ENCODE results near the gene ZNF536. TPM values are rescaled to one million over a fixed set of nuclear protein-coding genes. Genes with fewer than 3 reads are reported as not detected.

ZNF536 gene
- total and polyA plus RNA-seq, 2 donors (not counting 1 experiment from before 2014, with no cell fraction given) = not detected

DNA sequence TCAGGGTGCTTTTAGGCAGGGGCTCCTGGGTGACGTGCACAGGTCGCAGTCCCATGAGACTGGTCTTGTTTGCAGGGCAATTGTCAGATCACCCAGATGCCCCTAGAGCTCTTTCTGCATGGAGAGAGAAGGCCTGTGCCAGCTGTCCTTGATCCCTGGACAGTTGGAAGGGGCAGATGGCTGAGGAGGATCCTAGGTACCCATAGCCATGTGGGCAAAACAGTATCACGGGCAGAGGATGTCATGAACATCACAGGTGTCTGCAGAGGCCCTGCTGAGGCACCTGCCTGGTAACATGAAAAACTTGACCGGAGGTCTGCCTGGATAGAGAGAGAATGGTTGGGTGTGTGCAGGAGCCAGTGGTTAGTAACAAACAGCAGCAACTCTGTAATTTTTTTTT, 99.3 kb downstream of the ZNF536 start:
- 88% methylated on average over 4 of the region's 4 CpGs for WGBS (ENCODE audit: insufficient coverage)
- CTCF ChIA-PET = no interaction called here
- H3K36me3 ChIP-seq (replicated peaks in 1 of 2; ENCODE audit: control extremely low read depth in 1 of 2, control insufficient read depth in 1 of 2, extremely low read depth in 1 of 2, insufficient read depth in 2 of 2, low read length in 1 of 2) = no peaks in the 10 kb centered on the region
- TF ChIP-seq, protein P1, sequence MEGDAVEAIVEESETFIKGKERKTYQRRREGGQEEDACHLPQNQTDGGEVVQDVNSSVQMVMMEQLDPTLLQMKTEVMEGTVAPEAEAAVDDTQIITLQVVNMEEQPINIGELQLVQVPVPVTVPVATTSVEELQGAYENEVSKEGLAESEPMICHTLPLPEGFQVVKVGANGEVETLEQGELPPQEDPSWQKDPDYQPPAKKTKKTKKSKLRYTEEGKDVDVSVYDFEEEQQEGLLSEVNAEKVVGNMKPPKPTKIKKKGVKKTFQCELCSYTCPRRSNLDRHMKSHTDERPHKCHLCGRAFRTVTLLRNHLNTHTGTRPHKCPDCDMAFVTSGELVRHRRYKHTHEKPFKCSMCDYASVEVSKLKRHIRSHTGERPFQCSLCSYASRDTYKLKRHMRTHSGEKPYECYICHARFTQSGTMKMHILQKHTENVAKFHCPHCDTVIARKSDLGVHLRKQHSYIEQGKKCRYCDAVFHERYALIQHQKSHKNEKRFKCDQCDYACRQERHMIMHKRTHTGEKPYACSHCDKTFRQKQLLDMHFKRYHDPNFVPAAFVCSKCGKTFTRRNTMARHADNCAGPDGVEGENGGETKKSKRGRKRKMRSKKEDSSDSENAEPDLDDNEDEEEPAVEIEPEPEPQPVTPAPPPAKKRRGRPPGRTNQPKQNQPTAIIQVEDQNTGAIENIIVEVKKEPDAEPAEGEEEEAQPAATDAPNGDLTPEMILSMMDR (IDR thresholded peaks at IDR 0.05) = no peak
- TF ChIP-seq EZH2 (IDR thresholded peaks at IDR 0.05; ENCODE audit: borderline replicate concordance, insufficient read depth, low read depth, low read length, poor library complexity, severe bottlenecking) = no peak
- H3K9me3 ChIP-seq (ENCODE audit: control extremely low read depth in 1 of 3, control insufficient read depth in 2 of 3, insufficient read depth in 1 of 3, low read length in 2 of 3) = peaks cover 0 to 40% (median 2%) of the 10 kb centered on the region in 3 donors
- H3K4me3 ChIP-seq (ENCODE audit: control extremely low read depth in 1 of 5, extremely low read depth in 1 of 5, insufficient read depth in 1 of 5, low read depth in 2 of 5, low read length in 4 of 5) = no peak overlapping the region
- H3K27me3 ChIP-seq (replicated peaks in 1 of 4; ENCODE audit: control extremely low read depth in 1 of 4, control insufficient read depth in 3 of 4, insufficient read depth in 4 of 4, low read length in 3 of 4) = no peaks in the 10 kb centered on the region
- DNase-seq (no peak), ATAC-seq (ENCODE audit: low read depth) (no peak)
- no peak overlapping the region for H3K4me2 ChIP-seq (replicated peaks; ENCODE audit: low read depth, low read length, poor library complexity, severe bottlenecking)
- H3K4me1 Mint-ChIP-seq = no peaks in the 10 kb centered on the region
- H3K4me1 ChIP-seq (ENCODE audit: control insufficient read depth in 2 of 2, insufficient read depth in 2 of 2, low read length in 2 of 2) = no peaks in the 10 kb centered on the region
- no peak overlapping the region for H3K27ac ChIP-seq (ENCODE audit: low read length in 2 of 2)
- POLR2A ChIA-PET = no interaction called here
- H4K20me1 ChIP-seq (ENCODE audit: control insufficient read depth, insufficient read depth, low read length, poor library complexity, severe bottlenecking) = no peaks in the 10 kb centered on the region
- H3K79me2 ChIP-seq (ENCODE audit: control insufficient read depth, insufficient read depth, low read length) = no peaks in the 10 kb centered on the region
- no peak overlapping the region for H3K4me3 Mint-ChIP-seq
- no peak overlapping the region for H3K27ac Mint-ChIP-seq
- H3K9ac ChIP-seq (ENCODE audit: low read length) = no peak overlapping the region
- no peaks in the 10 kb centered on the region for H3K27me3 Mint-ChIP-seq
- H3K9me3 Mint-ChIP-seq (ENCODE audit: insufficient read depth) = peaks cover 10% of the 10 kb centered on the region
- intact Hi-C loops (cut with micrococcal nuclease) = no loop called here
- no peak overlapping the region for H2AFZ ChIP-seq (ENCODE audit: insufficient read depth, low read depth, low read length, poor library complexity, severe bottlenecking)

DNA sequence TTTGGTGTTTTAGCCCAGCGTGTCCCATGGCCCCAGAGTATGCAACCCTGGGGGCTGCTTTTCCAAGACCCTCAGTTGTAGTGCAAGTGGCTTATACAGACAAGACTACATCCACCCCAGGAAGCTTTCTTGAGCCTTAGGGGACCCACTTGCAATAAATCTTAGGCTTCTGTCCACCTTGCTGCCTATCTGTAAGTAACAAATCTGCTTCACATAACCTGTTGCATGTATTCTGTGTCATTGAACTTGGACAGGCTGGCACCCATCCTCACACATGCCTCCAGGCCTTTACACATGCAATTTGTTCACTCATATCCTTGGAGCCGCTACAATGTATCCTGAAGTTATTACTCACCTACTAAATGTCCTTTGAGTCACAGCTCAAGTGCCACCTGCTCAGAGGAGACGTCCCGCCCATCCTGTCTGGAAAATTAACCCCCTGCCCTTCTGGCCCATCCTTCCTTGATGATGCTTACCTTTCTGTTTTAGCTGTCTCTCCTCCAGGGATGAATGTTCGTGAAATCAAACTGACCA, 101.2 kb downstream of the ZNF536 start:
- ATAC-seq (ENCODE audit: low read depth) = no peak
- no peak overlapping the region for H3K4me2 ChIP-seq (replicated peaks; ENCODE audit: low read depth, low read length, poor library complexity, severe bottlenecking)
- TF ChIP-seq, protein P1 (IDR thresholded peaks at IDR 0.05) = no peak
- no peak for TF ChIP-seq EZH2 (IDR thresholded peaks at IDR 0.05; ENCODE audit: borderline replicate concordance, insufficient read depth, low read depth, low read length, poor library complexity, severe bottlenecking)

More for the DNA sequence above, 101.2 kb downstream of the ZNF536 start:
- Histone ChIP-seq H3K27ac (ENCODE audit: low read length in 2 of 2) (no peak overlapping the region), H3K9ac (ENCODE audit: low read length) (no peak overlapping the region), H3K27me3 (replicated peaks in 1 of 4; ENCODE audit: control extremely low read depth in 1 of 4, control insufficient read depth in 3 of 4, insufficient read depth in 4 of 4, low read length in 3 of 4) (no peaks in the 10 kb centered on the region), H4K20me1 (ENCODE audit: control insufficient read depth, insufficient read depth, low read length, poor library complexity, severe bottlenecking) (no peaks in the 10 kb centered on the region), H3K4me3 (ENCODE audit: control extremely low read depth in 1 of 5, extremely low read depth in 1 of 5, insufficient read depth in 1 of 5, low read depth in 2 of 5, low read length in 4 of 5) (no peak overlapping the region), H3K4me1 (ENCODE audit: control insufficient read depth in 2 of 2, insufficient read depth in 2 of 2, low read length in 2 of 2) (no peaks in the 10 kb centered on the region), H3K9me3 (ENCODE audit: control extremely low read depth in 1 of 3, control insufficient read depth in 2 of 3, insufficient read depth in 1 of 3, low read length in 2 of 3) (peaks cover 0 to 32% (median 2%) of the 10 kb centered on the region in 3 donors), H2AFZ (ENCODE audit: insufficient read depth, low read depth, low read length, poor library complexity, severe bottlenecking) (no peak overlapping the region), H3K36me3 (replicated peaks in 1 of 2; ENCODE audit: control extremely low read depth in 1 of 2, control insufficient read depth in 1 of 2, extremely low read depth in 1 of 2, insufficient read depth in 2 of 2, low read length in 1 of 2) (no peaks in the 10 kb centered on the region), H3K79me2 (ENCODE audit: control insufficient read depth, insufficient read depth, low read length) (no peaks in the 10 kb centered on the region)
- 85% methylated on average over 5 of the region's 5 CpGs for WGBS (ENCODE audit: insufficient coverage)
- ChIA-PET CTCF (no interaction called here), POLR2A (no interaction called here)
- intact Hi-C loops (cut with micrococcal nuclease) = no loop called here
- Mint-ChIP-seq H3K27ac (no peak overlapping the region), H3K27me3 (no peaks in the 10 kb centered on the region), H3K9me3 (ENCODE audit: insufficient read depth) (peaks cover 13% of the 10 kb centered on the region), H3K4me1 (no peaks in the 10 kb centered on the region), H3K4me3 (no peak overlapping the region)
- DNase-seq = no peak

Measured in B cell (primary cell).